GM19035 (cell line): ENCODE results near the gene ZNF384.

Source experiments
- ATAC-seq: cut with Tn5 transposase; IDR thresholded peaks from one replicate; pipeline ENCODE4 v1.9.1; 2021; ENCODE audit not compliant: unreplicated experiment

The ZNF384 gene

GRCh38 chr12:6626654-6627283 lies 62.4 kb downstream of the ZNF384 start:
- ATAC-seq: no peak

- ATAC-seq: no peak
These were observed 68.3 kb downstream of the ZNF384 start for GRCh38 chr12:6620885-6621274.

GRCh38 chr12:6620137-6620884 lies 68.9 kb downstream of the ZNF384 start:
- ATAC-seq: no peak

- no peak for ATAC-seq
These were observed 70.5 kb downstream of the ZNF384 start for GRCh38 chr12:6618483-6619225.
